Activated gamma-delta T cell (primary cell): ENCODE results near the gene OR10AD1.
A peak's percentile ranks its signal among the peaks of the same experiment; 100 is the strongest.
"Not testable (repeated sequence)": the region's sequence is repeated elsewhere in the genome, so short reads cannot be mapped to it uniquely, and the experiment has no call there.

Experiments
- DNase-seq: peaks from one replicate; lab custom pipeline; 2025; lab: John Stamatoyannopoulos, UW
- total RNA-seq, 2 donors: gene quantifications; one replicate each; lab custom pipeline; 2026; lab: John Stamatoyannopoulos, UW

OR10AD1 gene
- total RNA-seq, result 0 reads per million in 2 donors

- no peak for DNase-seq
These were observed at the start of gene OR10AD1 for GRCh38 chr12:48203192-48203591. OR10AD1 (minus strand) TSS chr12:48203292; CDS start chr12:48203292, 0 bp downstream.

GRCh38 chr12:48247181-48247966, 44.3 kb upstream of the OR10AD1 start:
- no peak for DNase-seq

- DNase-seq, result no peak
These were observed 34.1 kb upstream of the OR10AD1 start for GRCh38 chr12:48237162-48237561.

- DNase-seq, result no peak
These were observed 32.8 kb upstream of the OR10AD1 start for GRCh38 chr12:48235796-48236333.

- DNase-seq, result not testable (repeated sequence)
These were observed 28.3 kb upstream of the OR10AD1 start for GRCh38 chr12:48231169-48231958.

- not testable (repeated sequence) for DNase-seq
These were observed 21.4 kb upstream of the OR10AD1 start for GRCh38 chr12:48224533-48224932.

GRCh38 chr12:48221645-48222044, 18.6 kb upstream of the OR10AD1 start:
- DNase-seq, result no peak

- no peak for DNase-seq
These were observed 17.6 kb upstream of the OR10AD1 start for GRCh38 chr12:48220701-48221100.

- no peak for DNase-seq
These were observed 16.5 kb upstream of the OR10AD1 start for GRCh38 chr12:48219631-48220030.

- no peak for DNase-seq
These were observed 13.7 kb upstream of the OR10AD1 start for GRCh38 chr12:48216785-48217184.

- not testable (repeated sequence) for DNase-seq
These were observed 6.4 kb upstream of the OR10AD1 start for GRCh38 chr12:48209495-48209894.

GRCh38 chr12:48202766-48203165, 326 bp downstream of the OR10AD1 start:
- DNase-seq, result no peak

GRCh38 chr12:48201516-48201915, 1.6 kb downstream of the OR10AD1 start:
- DNase-seq, result no peak

- DNase-seq, result no peak
These were observed 2.0 kb downstream of the OR10AD1 start for GRCh38 chr12:48201091-48201490.

GRCh38 chr12:48199774-48200221, 3.3 kb downstream of the OR10AD1 start:
- DNase-seq, result no peak

- DNase-seq, result no peak
These were observed 4.1 kb downstream of the OR10AD1 start for GRCh38 chr12:48198985-48199384.

- no peak for DNase-seq
These were observed 4.5 kb downstream of the OR10AD1 start for GRCh38 chr12:48198672-48198971.

- DNase-seq, result peak; percentile 78
These were observed 5.0 kb downstream of the OR10AD1 start for GRCh38 chr12:48197971-48198671.

GRCh38 chr12:48197549-48197970, 5.5 kb downstream of the OR10AD1 start:
- no peak for DNase-seq

- DNase-seq, result no peak
These were observed 8.3 kb downstream of the OR10AD1 start for GRCh38 chr12:48194799-48195201.

- DNase-seq, result no peak
These were observed 9.5 kb downstream of the OR10AD1 start for GRCh38 chr12:48193623-48194022.

- no peak for DNase-seq
These were observed 10.2 kb downstream of the OR10AD1 start for GRCh38 chr12:48192861-48193260.
